Measurements from ENCODE around the gene HAT1.

HAT1 gene

DNA sequence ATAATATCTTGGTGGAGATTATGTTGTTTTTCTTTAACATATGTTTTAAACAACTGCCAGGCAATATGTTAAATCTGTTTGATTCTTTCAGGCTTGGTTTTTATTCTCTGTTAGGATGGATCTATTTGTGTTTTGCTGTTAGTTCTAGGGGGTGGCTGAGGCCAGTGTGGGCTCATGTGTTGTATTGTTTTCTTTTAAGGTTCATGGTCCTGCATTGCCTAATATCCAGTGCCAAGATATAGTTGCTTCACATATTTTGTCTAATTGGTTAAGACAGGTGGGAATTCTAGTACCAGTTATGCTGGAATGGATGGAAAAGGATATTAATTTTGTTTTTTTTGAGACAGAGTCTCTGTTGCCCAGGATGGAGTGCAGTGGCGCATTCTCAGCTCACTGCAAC is 85.1 kb downstream of the HAT1 start:
- TF ChIP-seq CTCF (IDR thresholded peaks at IDR 0.05; ENCODE audit: borderline replicate concordance, insufficient read depth, low read depth, low read length) = no peak
- no peak overlapping the region for H3K4me3 ChIP-seq (ENCODE audit: low read depth, low read length)

DNA sequence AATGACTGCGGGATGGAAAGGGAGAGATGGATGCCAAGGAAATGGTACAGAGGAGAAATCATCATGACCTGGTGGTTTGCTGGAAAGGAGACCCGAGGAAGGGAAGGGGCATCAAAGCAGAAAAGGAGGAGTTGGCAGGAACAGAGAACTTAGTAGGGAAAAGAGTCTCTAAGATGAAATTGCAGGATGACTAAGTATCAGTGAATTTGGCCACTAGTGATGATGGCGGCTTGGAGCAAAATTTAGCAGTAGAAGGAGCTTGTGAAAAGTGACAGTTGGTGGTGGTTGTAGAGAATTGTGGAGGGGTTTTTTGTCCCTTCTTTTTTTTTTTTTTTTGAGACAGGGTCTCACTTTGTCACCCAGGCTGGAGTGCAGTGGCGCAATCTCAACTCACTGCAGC is 87.6 kb downstream of the HAT1 start:
- H3K4me3 ChIP-seq (ENCODE audit: low read depth, low read length) = no peak overlapping the region
- no peak for TF ChIP-seq CTCF (IDR thresholded peaks at IDR 0.05; ENCODE audit: borderline replicate concordance, insufficient read depth, low read depth, low read length)

DNA sequence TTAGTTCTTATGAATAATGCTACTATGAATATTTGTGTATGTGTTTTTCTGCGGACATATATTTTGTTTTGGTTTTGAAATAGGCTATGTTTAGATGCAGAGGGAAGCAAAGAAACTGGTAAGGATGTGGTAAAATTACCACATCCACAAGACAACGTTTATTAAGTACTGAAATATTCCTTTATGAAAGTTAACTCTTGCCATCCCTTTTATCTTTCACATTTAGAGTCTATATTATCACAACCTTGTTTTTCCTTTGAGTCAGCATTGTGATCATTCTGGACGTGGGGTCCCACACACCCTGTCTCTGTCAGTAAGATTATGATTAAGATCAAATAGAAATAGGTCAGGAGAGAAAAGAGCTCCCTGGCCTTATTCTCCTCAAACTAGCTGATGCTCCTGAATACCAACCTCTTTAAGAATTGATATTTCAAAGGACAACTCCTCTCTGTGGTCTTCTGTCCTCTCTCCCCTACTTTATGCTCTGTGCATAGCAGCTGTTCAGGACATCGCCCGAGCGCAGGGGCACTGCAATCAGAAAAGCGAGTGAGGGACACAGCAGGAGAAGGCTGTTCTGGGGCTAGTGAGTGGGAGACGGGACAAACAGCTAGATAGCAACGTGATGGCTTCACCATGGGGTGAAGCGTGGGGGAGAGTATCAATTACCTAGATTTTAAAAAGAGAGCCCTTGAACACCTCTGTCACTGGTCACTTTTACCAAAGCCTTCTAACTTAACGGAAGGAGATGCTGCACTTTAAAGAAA is 89.7 kb downstream of the HAT1 start:
- no peak for TF ChIP-seq CTCF (IDR thresholded peaks at IDR 0.05; ENCODE audit: borderline replicate concordance, insufficient read depth, low read depth, low read length)
- no peak overlapping the region for H3K4me3 ChIP-seq (ENCODE audit: low read depth, low read length)

DNA sequence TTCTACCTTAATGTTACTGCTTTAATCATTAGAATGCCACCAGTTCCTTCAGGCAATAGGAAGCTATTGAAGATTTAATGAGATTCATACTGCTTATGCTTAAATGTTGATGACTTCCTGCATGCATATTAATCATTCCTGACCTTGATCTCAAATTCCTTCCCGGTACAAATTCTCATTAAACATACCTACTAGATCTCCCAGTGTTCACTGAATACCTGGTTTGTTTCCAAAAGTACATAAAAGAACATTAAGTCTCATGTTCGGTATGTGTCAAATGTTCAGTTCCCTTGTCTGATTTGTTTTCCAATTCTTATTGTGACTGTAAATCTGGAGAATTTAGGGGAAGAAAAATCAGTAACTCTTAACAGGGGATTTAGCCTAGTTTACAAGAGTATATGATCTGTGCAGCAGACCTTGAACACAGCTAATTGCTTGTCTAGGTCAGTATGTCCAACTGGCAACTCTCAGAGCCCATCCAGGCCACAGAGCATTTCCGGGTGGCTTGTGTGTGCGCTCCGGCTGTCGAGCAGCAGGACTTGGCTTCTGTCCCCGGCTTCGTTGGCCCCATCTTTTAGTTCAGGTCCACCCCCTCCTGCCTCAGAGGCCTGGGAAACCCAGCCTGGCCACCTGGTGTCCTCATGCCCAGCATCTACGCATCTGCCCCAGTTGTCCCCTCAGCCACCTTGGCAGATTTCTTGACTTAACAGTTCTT is 90.6 kb downstream of the HAT1 start:
- H3K4me3 ChIP-seq (ENCODE audit: low read depth, low read length) = no peak overlapping the region
- no peak for TF ChIP-seq CTCF (IDR thresholded peaks at IDR 0.05; ENCODE audit: borderline replicate concordance, insufficient read depth, low read depth, low read length)

DNA sequence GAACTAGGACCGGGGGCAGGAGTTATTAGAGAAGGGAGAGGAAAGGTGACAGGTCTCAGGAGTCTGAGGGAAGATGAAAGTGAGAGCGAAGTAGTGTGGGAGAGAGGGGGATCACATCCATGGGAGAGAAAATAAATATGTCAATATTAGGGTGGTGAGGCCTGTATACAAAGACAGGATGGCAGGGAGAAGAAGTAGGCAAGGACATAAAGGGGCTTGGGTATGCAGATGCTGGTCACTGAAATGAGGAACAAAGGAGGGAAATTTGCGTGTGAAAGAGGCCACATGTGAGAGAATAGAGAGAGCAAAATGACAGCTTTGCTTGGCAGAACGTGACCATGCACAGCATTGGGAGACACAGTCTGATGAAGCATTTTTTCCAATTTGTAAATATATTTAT is 91.1 kb downstream of the HAT1 start:
- no peak for TF ChIP-seq CTCF (IDR thresholded peaks at IDR 0.05; ENCODE audit: borderline replicate concordance, insufficient read depth, low read depth, low read length)
- no peak overlapping the region for H3K4me3 ChIP-seq (ENCODE audit: low read depth, low read length)

DNA sequence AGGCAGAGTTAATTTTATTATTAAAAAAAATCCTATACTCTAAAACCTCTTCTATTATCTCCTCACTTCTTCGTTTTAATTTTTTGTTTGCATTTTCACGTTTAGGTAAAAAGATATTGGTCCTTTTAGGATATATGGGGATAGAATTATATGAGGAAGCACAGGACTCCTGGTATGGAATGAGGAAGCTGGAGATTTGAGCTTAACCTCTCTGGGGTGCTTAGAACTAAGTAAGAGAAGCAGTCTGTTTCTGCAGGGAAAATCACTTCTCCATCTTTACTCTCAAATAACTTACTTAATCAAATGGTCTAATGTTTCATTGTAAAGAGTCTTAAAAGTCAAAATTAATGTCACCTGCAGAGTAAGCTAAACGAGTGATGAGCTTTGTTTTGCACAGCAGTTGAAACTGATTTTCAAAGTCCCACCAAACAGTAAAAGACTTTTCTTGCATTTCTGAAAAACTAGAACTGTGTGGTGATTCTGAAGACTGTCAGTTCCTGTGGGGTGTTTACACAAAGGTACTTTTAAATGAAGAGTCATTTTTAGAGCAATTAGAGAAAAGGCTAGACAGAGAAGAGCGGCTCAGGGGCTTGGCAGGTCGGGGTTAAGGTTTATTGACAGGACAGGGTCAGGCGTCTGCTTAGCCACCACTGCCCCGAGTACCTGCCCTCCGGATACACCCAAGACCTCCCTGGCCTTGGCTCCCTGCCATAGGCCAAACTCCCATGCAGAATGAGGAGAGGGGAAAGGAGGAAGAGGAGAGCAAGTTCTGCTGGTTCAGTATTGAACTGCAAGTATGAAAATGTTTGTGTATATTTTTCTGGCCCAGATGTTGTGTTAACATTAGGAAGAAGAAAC is 99.0 kb downstream of the HAT1 start:
- no peak overlapping the region for H3K4me3 ChIP-seq (ENCODE audit: low read depth, low read length)
- no peak for TF ChIP-seq CTCF (IDR thresholded peaks at IDR 0.05; ENCODE audit: borderline replicate concordance, insufficient read depth, low read depth, low read length)
